IPS-18a (cell line): Measurements from ENCODE around the gene YTHDF1.

Source experiments
- H3K27ac ChIP-seq: one replicate; pipeline ENCODE4 v1.5.1; 2013; ENCODE audit warnings: low read length
- H3K27me3 ChIP-seq: one replicate; pipeline ENCODE4 v1.6.1; 2013; ENCODE audit warnings: mild to moderate bottlenecking, low read length; ENCODE audit not compliant: control insufficient read depth, insufficient read depth
- H3K36me3 ChIP-seq: one replicate; pipeline ENCODE4 v1.6.1; 2013; ENCODE audit warnings: low read depth, low read length; ENCODE audit not compliant: control insufficient read depth
- H3K4me1 ChIP-seq: one replicate; pipeline ENCODE4 v1.6.1; 2013; ENCODE audit warnings: low read depth, low read length; ENCODE audit not compliant: control insufficient read depth
- H3K4me3 ChIP-seq: one replicate; pipeline ENCODE4 v1.5.1; 2013; ENCODE audit warnings: low read length
- H3K9ac ChIP-seq: one replicate; pipeline ENCODE4 v1.6.1; 2013; ENCODE audit warnings: mild to moderate bottlenecking, low read length, moderate library complexity
- H3K9me3 ChIP-seq: one replicate; pipeline ENCODE4 v1.6.1; 2013; ENCODE audit warnings: low read depth, low read length; ENCODE audit not compliant: control insufficient read depth

YTHDF1 gene

GRCh38 chr20:63196768-63197470, 19.0 kb downstream of the YTHDF1 start:
- no peaks in the 10 kb centered on the region for H3K27me3 ChIP-seq
- H3K27ac ChIP-seq = no peak overlapping the region
- no peak overlapping the region for H3K9ac ChIP-seq
- no peaks in the 10 kb centered on the region for H3K4me1 ChIP-seq
- H3K36me3 ChIP-seq = peaks cover 31% of the 10 kb centered on the region
- H3K9me3 ChIP-seq = no peaks in the 10 kb centered on the region
- H3K4me3 ChIP-seq = no peak overlapping the region

- Histone ChIP-seq H3K4me3 (no peak overlapping the region), H3K27ac (no peak overlapping the region), H3K36me3 (peaks cover 20% of the 10 kb centered on the region)
Measured at GRCh38 chr20:63194797-63195173, 21.1 kb downstream of the YTHDF1 start.

GRCh38 chr20:63194007-63194796, 21.7 kb downstream of the YTHDF1 start:
- no peaks in the 10 kb centered on the region for H3K9me3 ChIP-seq
- no peak overlapping the region for H3K4me3 ChIP-seq
- H3K27me3 ChIP-seq = no peaks in the 10 kb centered on the region
- peaks cover 20% of the 10 kb centered on the region for H3K36me3 ChIP-seq
- H3K4me1 ChIP-seq = no peaks in the 10 kb centered on the region
- no peak overlapping the region for H3K9ac ChIP-seq
- H3K27ac ChIP-seq = no peak overlapping the region

More at GRCh38 chr20:63194797-63195173, 21.1 kb downstream of the YTHDF1 start:
- Histone ChIP-seq H3K9me3 (no peaks in the 10 kb centered on the region), H3K4me1 (no peaks in the 10 kb centered on the region), H3K9ac (no peak overlapping the region), H3K27me3 (no peaks in the 10 kb centered on the region)

- no peaks in the 10 kb centered on the region for H3K27me3 ChIP-seq
- no peaks in the 10 kb centered on the region for H3K4me1 ChIP-seq
- no peak overlapping the region for H3K4me3 ChIP-seq
- H3K27ac ChIP-seq = no peak overlapping the region
- no peak overlapping the region for H3K9ac ChIP-seq
- H3K9me3 ChIP-seq = no peaks in the 10 kb centered on the region
- peaks cover 20% of the 10 kb centered on the region for H3K36me3 ChIP-seq
Measured at GRCh38 chr20:63192721-63193120, 23.2 kb downstream of the YTHDF1 start.

GRCh38 chr20:63191400-63191799, 24.5 kb downstream of the YTHDF1 start:
- H3K4me1 ChIP-seq = no peaks in the 10 kb centered on the region
- no peaks in the 10 kb centered on the region for H3K9me3 ChIP-seq
- H3K4me3 ChIP-seq = no peak overlapping the region
- H3K36me3 ChIP-seq = peaks cover 12% of the 10 kb centered on the region
- H3K27ac ChIP-seq = no peak overlapping the region
- H3K9ac ChIP-seq = no peak overlapping the region
- H3K27me3 ChIP-seq = no peaks in the 10 kb centered on the region

GRCh38 chr20:63190828-63191227, 25.1 kb downstream of the YTHDF1 start:
- Histone ChIP-seq H3K9me3 (no peaks in the 10 kb centered on the region), H3K27me3 (no peaks in the 10 kb centered on the region), H3K4me3 (no peak overlapping the region), H3K9ac (no peak overlapping the region), H3K27ac (no peak overlapping the region), H3K36me3 (peaks cover 9% of the 10 kb centered on the region), H3K4me1 (no peaks in the 10 kb centered on the region)

GRCh38 chr20:63189846-63190559, 25.9 kb downstream of the YTHDF1 start:
- Histone ChIP-seq H3K9ac (no peak overlapping the region), H3K9me3 (no peaks in the 10 kb centered on the region), H3K27me3 (no peaks in the 10 kb centered on the region), H3K4me1 (no peaks in the 10 kb centered on the region), H3K36me3 (peaks cover under 1% of the 10 kb centered on the region), H3K4me3 (no peak overlapping the region), H3K27ac (no peak overlapping the region)

GRCh38 chr20:63189322-63189642, 26.6 kb downstream of the YTHDF1 start:
- no peaks in the 10 kb centered on the region for H3K4me1 ChIP-seq
- no peaks in the 10 kb centered on the region for H3K36me3 ChIP-seq
- H3K27ac ChIP-seq = no peak overlapping the region
- no peak overlapping the region for H3K4me3 ChIP-seq
- H3K9ac ChIP-seq = no peak overlapping the region
- H3K27me3 ChIP-seq = no peaks in the 10 kb centered on the region
- H3K9me3 ChIP-seq = no peaks in the 10 kb centered on the region

- Histone ChIP-seq H3K9ac (no peak overlapping the region), H3K4me3 (no peak overlapping the region), H3K4me1 (no peaks in the 10 kb centered on the region), H3K27ac (no peak overlapping the region), H3K9me3 (no peaks in the 10 kb centered on the region), H3K36me3 (no peaks in the 10 kb centered on the region), H3K27me3 (no peaks in the 10 kb centered on the region)
Measured at GRCh38 chr20:63188641-63189321, 27.1 kb downstream of the YTHDF1 start.

GRCh38 chr20:63188159-63188442, 27.8 kb downstream of the YTHDF1 start:
- H3K9me3 ChIP-seq = no peaks in the 10 kb centered on the region
- no peaks in the 10 kb centered on the region for H3K27me3 ChIP-seq
- no peak overlapping the region for H3K27ac ChIP-seq
- H3K4me3 ChIP-seq = no peak overlapping the region
- H3K9ac ChIP-seq = no peak overlapping the region
- no peaks in the 10 kb centered on the region for H3K36me3 ChIP-seq
- no peaks in the 10 kb centered on the region for H3K4me1 ChIP-seq

GRCh38 chr20:63187338-63188158, 28.4 kb downstream of the YTHDF1 start:
- Histone ChIP-seq H3K4me1 (no peaks in the 10 kb centered on the region), H3K9ac (no peak overlapping the region), H3K27me3 (no peaks in the 10 kb centered on the region), H3K9me3 (no peaks in the 10 kb centered on the region), H3K36me3 (no peaks in the 10 kb centered on the region), H3K4me3 (no peak overlapping the region), H3K27ac (no peak overlapping the region)
